Measurements from ENCODE around the gene PLK3.

GRCh38 chr1:44811234-44811633 lies 11.1 kb downstream of the PLK3 start:
- no peak for TF ChIP-seq GATA3 (IDR thresholded peaks at IDR 0.05; ENCODE audit: low read depth, low read length)
- TF ChIP-seq GATA2 (IDR thresholded peaks at IDR 0.05; ENCODE audit: low read depth, low read length): no peak
